HCT116 (cell line): ENCODE measurements around the gene DPYSL4. TPM values are rescaled to one million over a fixed set of nuclear protein-coding genes. Genes with fewer than 3 reads are reported as not detected.
A peak's percentile ranks its signal among the peaks of the same experiment; 100 is the strongest.

Experiments
- ATAC-seq: fragments of 200-7000 bp; cut with Tn5 transposase; 2 replicates; pipeline ENCODE4 v1.9.1; 2020; ENCODE audit warnings: mild to moderate bottlenecking, moderate library complexity
- BruUV-seq: library from RNA; stranded (reverse); fragments of 400-500 nt; replicated peaks from 2 replicates; lab custom pipeline; 2021; lab: Mats Ljungman, UMichigan
- CTCF ChIA-PET: fragments of 300-600 bp; sonication (Branson Sonifier 250); formaldehyde crosslinking; loops from one replicate; lab custom pipeline; 2021; ENCODE audit warnings: antibody characterized with exemption; lab: Charles Lee
- POLR2A ChIA-PET: fragments of 300-600, 350-600 bp; sonication (Branson Sonifier 250); formaldehyde crosslinking; loops from one replicate; lab custom pipeline; 2021; ENCODE audit warnings: antibody characterized with exemption; lab: Charles Lee
- RAD21 ChIA-PET, 2 experiments: fragments of 300-600 bp; sonication (Branson Sonifier 250); formaldehyde crosslinking; loops; one replicate each; lab custom pipeline; 2023; ENCODE audit warnings: low total read pairs in 2 of 2; ENCODE audit not compliant: uncharacterized antibody in 2 of 2, unreplicated experiment in 2 of 2, low non-redundant PET in 1 of 2; lab: Charles Lee
- DNase-seq: peaks from one replicate; pipeline ENCODE4 v3.0.0-alpha.2; 2010; ENCODE audit warnings: low read depth, low spot score
- H2AFZ ChIP-seq: fragments of 200-600 bp; shearing (Covaris generic), sonication (generic); 2 replicates; pipeline ENCODE4 v1.6.1; 2017; ENCODE audit warnings: low read depth, mixed run types, mixed read lengths, antibody characterized with exemption, low read length; ENCODE audit not compliant: poor library complexity, severe bottlenecking
- H3K27ac ChIP-seq: 2 replicates; pipeline ENCODE4 v1.5.1; 2012; ENCODE audit warnings: low read depth, low read length
- H3K27me3 ChIP-seq: fragments of 200-600 bp; sonication (generic); 2 replicates; pipeline ENCODE4 v1.6.1; 2016; ENCODE audit warnings: mixed run types, low read length, mixed read lengths; ENCODE audit not compliant: insufficient read depth
- H3K36me3 ChIP-seq, 2 experiments: fragments of 200-500 bp in 1 of 2; fragments of 200-600 bp in 1 of 2; sonication (Bioruptor generic) in 1 of 2; sonication (generic) in 1 of 2; 2 replicates each; pipeline versions ENCODE4 v1.5.1 to v1.6.1; 2014 to 2016; ENCODE audit warnings: low read length in 2 of 2, inconsistent platforms in 1 of 2, mixed read lengths in 1 of 2, mixed run types in 1 of 2; ENCODE audit not compliant: insufficient read depth in 2 of 2, control insufficient read depth in 1 of 2
- H3K4me1 ChIP-seq, 2 experiments: fragments of 200-600 bp in 1 of 2; sonication (generic) in 1 of 2; 2 replicates each; pipeline versions ENCODE4 v1.5.1 to v1.6.1; 2012 to 2017; ENCODE audit warnings: low read length in 2 of 2, inconsistent platforms in 1 of 2, mild to moderate bottlenecking in 1 of 2, mixed read lengths in 1 of 2, mixed run types in 1 of 2, moderate library complexity in 1 of 2; ENCODE audit not compliant: insufficient read depth in 2 of 2, control insufficient read depth in 1 of 2
- H3K4me2 ChIP-seq: fragments of 200-600 bp; sonication (generic); 2 replicates; pipeline ENCODE4 v1.6.1; 2017; ENCODE audit warnings: mixed run types, low read length, mixed read lengths
- H3K4me3 ChIP-seq, 2 experiments: fragments of 200-600 bp in 1 of 2; sonication (generic) in 1 of 2; replicated peaks in 1 of 2; 2 replicates each; pipeline ENCODE4 v1.5.1; 2011 to 2016; ENCODE audit warnings: low read length in 2 of 2, control low read depth in 1 of 2, low read depth in 1 of 2, mild to moderate bottlenecking in 1 of 2, mixed read lengths in 1 of 2, mixed run types in 1 of 2
- H3K79me2 ChIP-seq: fragments of 200-600 bp; sonication (generic); 2 replicates; pipeline ENCODE4 v1.6.1; 2017; ENCODE audit warnings: mild to moderate bottlenecking, mixed run types, low read length, moderate library complexity, mixed read lengths; ENCODE audit not compliant: insufficient read depth
- H3K9ac ChIP-seq: fragments of 200-600 bp; sonication (generic); 2 replicates; pipeline ENCODE4 v1.6.1; 2016; ENCODE audit warnings: low read length, mixed read lengths
- H3K9me2 ChIP-seq: fragments of 200-600 bp; sonication (generic), shearing (Covaris generic); 2 replicates; pipeline ENCODE4 v1.6.1; 2017; ENCODE audit warnings: mixed run types, mild to moderate bottlenecking, moderate library complexity; ENCODE audit not compliant: insufficient read depth
- H3K9me3 ChIP-seq, 2 experiments: fragments of 200-500 bp in 1 of 2; fragments of 200-600 bp in 1 of 2; sonication (Bioruptor generic) in 1 of 2; sonication (generic) in 1 of 2; 2 replicates each; pipeline ENCODE4 v1.6.1; 2014 to 2017; ENCODE audit warnings: low read length in 2 of 2, mixed read lengths in 2 of 2, inconsistent platforms in 1 of 2, low read depth in 1 of 2, mild to moderate bottlenecking in 1 of 2, mixed run types in 1 of 2, moderate library complexity in 1 of 2; ENCODE audit not compliant: control insufficient read depth in 1 of 2, insufficient read depth in 1 of 2
- H4K20me1 ChIP-seq: fragments of 200-600 bp; sonication (generic), shearing (Covaris generic); 2 replicates; pipeline ENCODE4 v1.6.1; 2017; ENCODE audit warnings: mixed run types, mild to moderate bottlenecking, moderate library complexity; ENCODE audit not compliant: insufficient read depth
- CBX3 ChIP-seq: IDR thresholded peaks from 2 replicates; pipeline ENCODE4 v1.6.1; 2012; ENCODE audit warnings: low read depth
- EGR1 ChIP-seq: IDR thresholded peaks from 2 replicates; pipeline ENCODE4 v1.6.1; 2012; ENCODE audit warnings: low read depth
- SIN3A ChIP-seq: IDR thresholded peaks from 2 replicates; pipeline ENCODE4 v1.6.1; 2012; ENCODE audit warnings: low read depth
- YY1 ChIP-seq: IDR thresholded peaks from 2 replicates; pipeline ENCODE4 v1.6.1; 2011; ENCODE audit warnings: low read length, low read depth, moderate library complexity, mild to moderate bottlenecking; ENCODE audit not compliant: insufficient replicate concordance; ENCODE audit errors: extremely low read depth
- intact Hi-C: fragments of 100-400 bp; cut with micrococcal nuclease; formaldehyde crosslinking; loops from 2 replicates; pipeline ENCODE4 v1.10.0; 2022
- total RNA-seq: library from RNA; stranded (reverse); gene quantifications from one replicate; pipeline ENCODE4 v1.2.1, GENCODE V29; 2021; ENCODE audit not compliant: unreplicated experiment
- TF ChIP-seq, protein P1 (sequence below): IDR thresholded peaks from 2 replicates; pipeline ENCODE4 v1.6.1; 2012
- TF ChIP-seq, protein P2 (sequence below): IDR thresholded peaks from 2 replicates; pipeline ENCODE4 v1.6.1; 2012; ENCODE audit warnings: low read depth
- TF ChIP-seq, protein P3 (sequence below): IDR thresholded peaks from 2 replicates; pipeline ENCODE4 v1.6.1; 2011; ENCODE audit warnings: mild to moderate bottlenecking, low read length, moderate library complexity; ENCODE audit not compliant: insufficient replicate concordance; ENCODE audit errors: extremely low read depth
- TF ChIP-seq, protein P4 (sequence below), 3 experiments: fragments of 200-600 bp in 1 of 3; sonication (generic) in 1 of 3; IDR thresholded peaks in 2 of 3; conservative IDR thresholded peaks in 1 of 3; 2 replicates each; pipeline ENCODE4 v1.5.1; 2012 to 2017; ENCODE audit warnings: low read depth in 2 of 3, low read length in 2 of 3, antibody characterized with exemption in 1 of 3, borderline replicate concordance in 1 of 3, control low read depth in 1 of 3, mild to moderate bottlenecking in 1 of 3, mixed read lengths in 1 of 3, mixed run types in 1 of 3, moderate library complexity in 1 of 3; ENCODE audit not compliant: insufficient read depth in 1 of 3
- TF ChIP-seq, protein P5 (sequence below): IDR thresholded peaks from 2 replicates; pipeline ENCODE4 v1.6.1; 2012

Gene DPYSL4
- total RNA-seq, 1 experiment from 2014 or later: 5.4 TPM

DNA sequence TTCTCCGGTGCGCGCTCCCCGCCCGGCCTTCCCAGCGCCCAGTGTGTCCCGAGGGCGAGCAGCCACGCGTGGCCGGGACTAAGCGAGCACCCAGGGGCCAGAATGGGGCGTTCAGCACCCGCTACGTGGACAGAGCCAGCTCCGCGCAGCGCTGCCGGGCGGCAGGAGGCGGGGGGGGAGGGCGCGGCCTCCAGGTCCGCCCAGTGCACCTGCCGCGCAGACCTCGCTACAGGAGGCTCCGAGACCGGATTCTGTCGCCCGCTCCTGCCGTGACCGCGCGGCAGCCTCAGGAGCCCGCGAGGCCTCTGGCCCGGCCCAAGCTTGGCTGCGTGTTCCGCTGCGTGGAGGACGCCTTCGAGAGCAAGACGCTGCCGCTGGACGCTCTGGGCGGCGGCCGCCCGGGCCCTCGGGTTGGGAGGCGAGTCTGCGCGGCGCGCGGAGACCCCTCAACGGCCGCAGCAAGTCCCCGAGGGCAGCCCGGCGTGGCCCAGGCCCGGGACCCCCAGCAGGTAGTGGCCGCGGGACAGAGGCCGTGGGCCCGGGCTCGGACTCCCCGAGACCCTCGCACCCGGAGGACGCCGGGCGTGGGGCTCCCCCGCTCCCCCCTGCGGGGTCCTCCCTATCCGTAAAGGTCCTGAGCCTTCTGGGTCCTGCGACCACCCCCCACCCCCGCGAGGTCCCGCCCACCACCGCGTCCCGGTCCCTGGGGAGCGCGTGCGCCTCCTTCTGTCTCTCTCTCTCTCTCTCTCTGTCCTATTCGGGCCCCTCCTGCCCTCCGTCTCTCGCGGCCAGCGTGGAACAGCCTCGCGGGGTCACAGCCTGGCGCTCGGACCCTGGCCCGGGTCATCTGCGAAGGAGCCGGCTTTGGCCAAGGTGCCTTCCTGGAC lies 904 bp upstream of the DPYSL4 start:
- no peaks in the 10 kb centered on the region for H3K9me3 ChIP-seq
- no peaks in the 10 kb centered on the region for H3K27me3 ChIP-seq
- H2AFZ ChIP-seq: no peak overlapping the region
- H3K4me2 ChIP-seq: peak overlapping the region; percentile 36; the same call in 1 of the 2 replicates
- no peaks in the 10 kb centered on the region for H3K36me3 ChIP-seq
- no peak for TF ChIP-seq EGR1
- TF ChIP-seq YY1: no peak
- TF ChIP-seq, protein P1, sequence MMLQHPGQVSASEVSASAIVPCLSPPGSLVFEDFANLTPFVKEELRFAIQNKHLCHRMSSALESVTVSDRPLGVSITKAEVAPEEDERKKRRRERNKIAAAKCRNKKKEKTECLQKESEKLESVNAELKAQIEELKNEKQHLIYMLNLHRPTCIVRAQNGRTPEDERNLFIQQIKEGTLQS: no peak
- TF ChIP-seq, protein P2, sequence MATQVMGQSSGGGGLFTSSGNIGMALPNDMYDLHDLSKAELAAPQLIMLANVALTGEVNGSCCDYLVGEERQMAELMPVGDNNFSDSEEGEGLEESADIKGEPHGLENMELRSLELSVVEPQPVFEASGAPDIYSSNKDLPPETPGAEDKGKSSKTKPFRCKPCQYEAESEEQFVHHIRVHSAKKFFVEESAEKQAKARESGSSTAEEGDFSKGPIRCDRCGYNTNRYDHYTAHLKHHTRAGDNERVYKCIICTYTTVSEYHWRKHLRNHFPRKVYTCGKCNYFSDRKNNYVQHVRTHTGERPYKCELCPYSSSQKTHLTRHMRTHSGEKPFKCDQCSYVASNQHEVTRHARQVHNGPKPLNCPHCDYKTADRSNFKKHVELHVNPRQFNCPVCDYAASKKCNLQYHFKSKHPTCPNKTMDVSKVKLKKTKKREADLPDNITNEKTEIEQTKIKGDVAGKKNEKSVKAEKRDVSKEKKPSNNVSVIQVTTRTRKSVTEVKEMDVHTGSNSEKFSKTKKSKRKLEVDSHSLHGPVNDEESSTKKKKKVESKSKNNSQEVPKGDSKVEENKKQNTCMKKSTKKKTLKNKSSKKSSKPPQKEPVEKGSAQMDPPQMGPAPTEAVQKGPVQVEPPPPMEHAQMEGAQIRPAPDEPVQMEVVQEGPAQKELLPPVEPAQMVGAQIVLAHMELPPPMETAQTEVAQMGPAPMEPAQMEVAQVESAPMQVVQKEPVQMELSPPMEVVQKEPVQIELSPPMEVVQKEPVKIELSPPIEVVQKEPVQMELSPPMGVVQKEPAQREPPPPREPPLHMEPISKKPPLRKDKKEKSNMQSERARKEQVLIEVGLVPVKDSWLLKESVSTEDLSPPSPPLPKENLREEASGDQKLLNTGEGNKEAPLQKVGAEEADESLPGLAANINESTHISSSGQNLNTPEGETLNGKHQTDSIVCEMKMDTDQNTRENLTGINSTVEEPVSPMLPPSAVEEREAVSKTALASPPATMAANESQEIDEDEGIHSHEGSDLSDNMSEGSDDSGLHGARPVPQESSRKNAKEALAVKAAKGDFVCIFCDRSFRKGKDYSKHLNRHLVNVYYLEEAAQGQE: peak; percentile 81
- TF ChIP-seq, protein P3, sequence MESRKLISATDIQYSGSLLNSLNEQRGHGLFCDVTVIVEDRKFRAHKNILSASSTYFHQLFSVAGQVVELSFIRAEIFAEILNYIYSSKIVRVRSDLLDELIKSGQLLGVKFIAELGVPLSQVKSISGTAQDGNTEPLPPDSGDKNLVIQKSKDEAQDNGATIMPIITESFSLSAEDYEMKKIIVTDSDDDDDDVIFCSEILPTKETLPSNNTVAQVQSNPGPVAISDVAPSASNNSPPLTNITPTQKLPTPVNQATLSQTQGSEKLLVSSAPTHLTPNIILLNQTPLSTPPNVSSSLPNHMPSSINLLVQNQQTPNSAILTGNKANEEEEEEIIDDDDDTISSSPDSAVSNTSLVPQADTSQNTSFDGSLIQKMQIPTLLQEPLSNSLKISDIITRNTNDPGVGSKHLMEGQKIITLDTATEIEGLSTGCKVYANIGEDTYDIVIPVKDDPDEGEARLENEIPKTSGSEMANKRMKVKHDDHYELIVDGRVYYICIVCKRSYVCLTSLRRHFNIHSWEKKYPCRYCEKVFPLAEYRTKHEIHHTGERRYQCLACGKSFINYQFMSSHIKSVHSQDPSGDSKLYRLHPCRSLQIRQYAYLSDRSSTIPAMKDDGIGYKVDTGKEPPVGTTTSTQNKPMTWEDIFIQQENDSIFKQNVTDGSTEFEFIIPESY: no peak
- TF ChIP-seq, protein P4, sequence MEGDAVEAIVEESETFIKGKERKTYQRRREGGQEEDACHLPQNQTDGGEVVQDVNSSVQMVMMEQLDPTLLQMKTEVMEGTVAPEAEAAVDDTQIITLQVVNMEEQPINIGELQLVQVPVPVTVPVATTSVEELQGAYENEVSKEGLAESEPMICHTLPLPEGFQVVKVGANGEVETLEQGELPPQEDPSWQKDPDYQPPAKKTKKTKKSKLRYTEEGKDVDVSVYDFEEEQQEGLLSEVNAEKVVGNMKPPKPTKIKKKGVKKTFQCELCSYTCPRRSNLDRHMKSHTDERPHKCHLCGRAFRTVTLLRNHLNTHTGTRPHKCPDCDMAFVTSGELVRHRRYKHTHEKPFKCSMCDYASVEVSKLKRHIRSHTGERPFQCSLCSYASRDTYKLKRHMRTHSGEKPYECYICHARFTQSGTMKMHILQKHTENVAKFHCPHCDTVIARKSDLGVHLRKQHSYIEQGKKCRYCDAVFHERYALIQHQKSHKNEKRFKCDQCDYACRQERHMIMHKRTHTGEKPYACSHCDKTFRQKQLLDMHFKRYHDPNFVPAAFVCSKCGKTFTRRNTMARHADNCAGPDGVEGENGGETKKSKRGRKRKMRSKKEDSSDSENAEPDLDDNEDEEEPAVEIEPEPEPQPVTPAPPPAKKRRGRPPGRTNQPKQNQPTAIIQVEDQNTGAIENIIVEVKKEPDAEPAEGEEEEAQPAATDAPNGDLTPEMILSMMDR (IDR thresholded peaks at IDR 0.05 in 2 of 3, conservative IDR thresholded peaks at IDR 0.05 in 1 of 3; ENCODE audit: borderline replicate concordance in 1 of 3, insufficient read depth in 1 of 3, low read depth in 2 of 3, low read length in 2 of 3): no peak
- no peak for TF ChIP-seq SIN3A
- TF ChIP-seq, protein P5, sequence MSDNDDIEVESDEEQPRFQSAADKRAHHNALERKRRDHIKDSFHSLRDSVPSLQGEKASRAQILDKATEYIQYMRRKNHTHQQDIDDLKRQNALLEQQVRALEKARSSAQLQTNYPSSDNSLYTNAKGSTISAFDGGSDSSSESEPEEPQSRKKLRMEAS: peak; percentile 31; the same call in 1 of the 2 replicates
- no peak for TF ChIP-seq CBX3
- no peaks in the 10 kb centered on the region for H3K4me1 ChIP-seq
- H3K4me3 ChIP-seq: no peak overlapping the region
- no peak overlapping the region for H3K27ac ChIP-seq
- no TSS peak for BruUV-seq
- no peaks in the 10 kb centered on the region for H3K9me2 ChIP-seq
- RAD21 ChIA-PET: no interaction called here
- H4K20me1 ChIP-seq: no peaks in the 10 kb centered on the region
- no peaks in the 10 kb centered on the region for H3K79me2 ChIP-seq
- CTCF ChIA-PET: no interaction called here
- POLR2A ChIA-PET: no interaction called here
- intact Hi-C loops: no loop called here
- ATAC-seq (peak; percentile 84), DNase-seq (peak; percentile 7)
- H3K9ac ChIP-seq: no peak overlapping the region
